Measurements from ENCODE around the gene TSPAN6.

DNA sequence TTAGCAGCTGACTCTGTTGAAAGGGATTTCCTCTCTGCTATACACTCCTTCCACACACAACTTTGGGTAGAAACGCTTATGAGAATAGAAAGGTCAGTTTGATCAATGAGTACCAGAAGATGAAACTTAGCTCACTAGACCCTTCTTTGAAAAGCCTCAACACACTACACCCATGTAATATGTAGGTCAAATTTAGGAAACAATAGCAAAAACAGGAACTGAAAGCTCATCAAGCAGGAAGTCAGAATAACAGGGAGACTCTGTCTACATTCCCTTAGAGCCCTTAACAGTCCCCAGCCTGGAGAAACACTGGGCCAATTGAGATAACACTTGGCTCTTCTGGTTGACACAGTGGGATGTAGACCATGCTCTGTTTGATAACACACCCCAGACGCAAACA is 38.1 kb upstream of the TSPAN6 start:
- TF ChIP-seq POLR2AphosphoS5 (IDR thresholded peaks at IDR 0.05) = no peak
- TF ChIP-seq, protein P1, sequence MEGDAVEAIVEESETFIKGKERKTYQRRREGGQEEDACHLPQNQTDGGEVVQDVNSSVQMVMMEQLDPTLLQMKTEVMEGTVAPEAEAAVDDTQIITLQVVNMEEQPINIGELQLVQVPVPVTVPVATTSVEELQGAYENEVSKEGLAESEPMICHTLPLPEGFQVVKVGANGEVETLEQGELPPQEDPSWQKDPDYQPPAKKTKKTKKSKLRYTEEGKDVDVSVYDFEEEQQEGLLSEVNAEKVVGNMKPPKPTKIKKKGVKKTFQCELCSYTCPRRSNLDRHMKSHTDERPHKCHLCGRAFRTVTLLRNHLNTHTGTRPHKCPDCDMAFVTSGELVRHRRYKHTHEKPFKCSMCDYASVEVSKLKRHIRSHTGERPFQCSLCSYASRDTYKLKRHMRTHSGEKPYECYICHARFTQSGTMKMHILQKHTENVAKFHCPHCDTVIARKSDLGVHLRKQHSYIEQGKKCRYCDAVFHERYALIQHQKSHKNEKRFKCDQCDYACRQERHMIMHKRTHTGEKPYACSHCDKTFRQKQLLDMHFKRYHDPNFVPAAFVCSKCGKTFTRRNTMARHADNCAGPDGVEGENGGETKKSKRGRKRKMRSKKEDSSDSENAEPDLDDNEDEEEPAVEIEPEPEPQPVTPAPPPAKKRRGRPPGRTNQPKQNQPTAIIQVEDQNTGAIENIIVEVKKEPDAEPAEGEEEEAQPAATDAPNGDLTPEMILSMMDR (IDR thresholded peaks at IDR 0.05) = no peak
- no peak for TF ChIP-seq POLR2A (IDR thresholded peaks at IDR 0.05)
- no peak for TF ChIP-seq EP300 (IDR thresholded peaks at IDR 0.05)
